Measurements from ENCODE around the gene PLIN4.

PLIN4 gene

DNA sequence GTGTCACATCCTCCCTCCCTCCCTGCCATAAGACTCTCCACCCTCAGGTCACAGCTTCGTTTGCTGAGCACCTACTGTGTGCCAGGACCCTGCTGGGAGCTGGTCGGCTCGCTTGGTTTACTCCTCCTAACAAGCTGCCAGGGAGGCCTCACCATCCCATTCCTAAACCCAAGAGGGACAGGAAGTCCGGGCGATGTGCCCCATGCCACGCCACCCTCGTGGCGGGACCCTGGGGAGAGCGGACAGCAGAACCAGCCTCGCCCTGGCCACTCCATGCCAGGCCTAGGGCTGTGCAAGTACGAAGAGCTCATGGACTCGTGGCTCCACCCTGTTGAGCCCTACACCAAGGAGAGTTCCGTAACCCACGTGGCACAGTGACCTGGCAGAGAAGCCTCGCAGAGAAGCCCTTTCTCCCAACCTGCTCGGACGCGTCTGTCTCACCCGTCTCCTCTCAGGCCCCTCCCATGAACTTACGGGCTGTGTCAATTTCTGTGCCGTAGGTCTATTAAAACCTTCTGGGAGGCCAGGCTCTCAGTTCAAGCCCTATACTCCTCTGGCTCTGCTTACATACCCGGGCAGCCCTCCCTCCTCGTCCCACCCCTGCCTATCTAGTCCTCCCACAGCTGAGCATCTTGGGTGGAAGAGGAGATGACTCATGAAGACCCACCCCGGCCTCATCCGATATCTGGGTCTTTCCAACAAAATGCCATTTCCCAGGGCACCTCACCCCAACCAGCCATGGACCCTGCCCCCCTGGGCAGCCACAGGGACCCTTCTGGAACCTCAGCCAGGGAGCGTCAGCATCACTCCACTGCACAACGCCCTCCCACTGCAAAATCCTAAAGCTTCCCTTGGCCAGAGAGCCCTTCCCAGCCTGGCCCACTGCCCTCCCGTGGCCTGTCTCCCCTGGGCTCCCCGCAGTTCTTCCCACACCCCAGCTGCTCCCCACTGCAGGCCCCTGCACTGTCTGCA lies 63.3 kb downstream of the PLIN4 start:
- DNase-seq: no peak

GRCh38 chr19:4453232-4454179 lies 64.8 kb downstream of the PLIN4 start:
- DNase-seq: no peak

DNA sequence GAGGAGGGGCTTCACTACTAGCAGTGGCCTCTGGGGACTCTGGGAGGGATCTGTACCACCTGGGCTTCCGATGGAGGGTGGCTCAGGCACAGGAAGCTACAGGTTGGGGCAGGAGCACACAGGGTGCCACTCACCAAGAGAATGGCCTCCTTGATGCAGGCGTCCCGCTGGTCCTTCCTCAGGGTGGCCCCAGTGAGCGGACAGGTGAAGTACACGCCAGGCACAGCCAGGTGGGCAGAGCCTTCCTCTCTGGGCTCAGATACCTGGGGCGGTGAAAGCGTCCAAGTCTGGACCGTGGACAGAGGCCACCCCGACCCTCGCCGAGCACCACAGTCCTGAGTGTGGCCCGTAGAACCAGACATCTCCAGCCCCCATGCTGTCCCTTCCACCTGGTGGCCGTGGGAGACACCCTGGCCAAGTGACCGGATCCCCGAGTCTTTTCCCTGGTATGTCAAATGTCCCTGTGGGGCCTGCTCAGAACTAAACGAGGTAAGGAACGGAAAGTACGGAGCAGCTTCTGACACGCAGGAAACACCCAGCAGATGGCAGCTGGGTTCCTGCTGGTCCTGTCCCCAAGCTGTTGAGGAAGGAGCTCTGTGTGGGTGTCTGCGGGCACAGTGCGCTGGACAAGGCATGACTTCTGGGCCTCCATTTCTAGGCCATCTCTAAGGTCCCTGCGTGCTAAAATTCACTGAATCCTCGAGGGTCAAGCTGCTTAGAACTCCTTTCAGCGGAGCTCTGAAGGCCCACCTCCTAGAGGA lies 65.9 kb downstream of the PLIN4 start:
- no peak for DNase-seq

Data from NCI-H1694 treated with DMSO at 0.1 percent for 48 hours (cell line).